Trophoblast cell (in vitro differentiated cells and primary cell): ENCODE results near the gene CCDC102A. TPM values are rescaled to one million over a fixed set of nuclear protein-coding genes. Genes with fewer than 3 reads are reported as not detected.

Experiments used
- DNase-seq, 2 donors: peaks; one replicate each; pipeline ENCODE4 v3.0.0-alpha.2; 2016
- H2AFZ ChIP-seq: 2 replicates; pipeline ENCODE4 v1.6.1; 2013; ENCODE audit warnings: low read length, moderate library complexity, mild to moderate bottlenecking; ENCODE audit not compliant: insufficient read depth, poor library complexity
- H2AK5ac ChIP-seq: 2 replicates; pipeline ENCODE4 v1.6.1; 2013; ENCODE audit warnings: mild to moderate bottlenecking, low read length
- H2BK120ac ChIP-seq: 2 replicates; pipeline ENCODE4 v1.6.1; 2013; ENCODE audit warnings: low read length, mild to moderate bottlenecking, moderate library complexity; ENCODE audit not compliant: insufficient read depth, poor library complexity
- H2BK12ac ChIP-seq: 2 replicates; pipeline ENCODE4 v1.6.1; 2013; ENCODE audit warnings: mild to moderate bottlenecking, low read length, moderate library complexity
- H2BK5ac ChIP-seq: 2 replicates; pipeline ENCODE4 v1.6.1; 2013; ENCODE audit warnings: low read length, low read depth, moderate library complexity, mild to moderate bottlenecking; ENCODE audit not compliant: poor library complexity
- H3K14ac ChIP-seq: 2 replicates; pipeline ENCODE4 v1.6.1; 2013; ENCODE audit warnings: mild to moderate bottlenecking, low read length
- H3K18ac ChIP-seq: 2 replicates; pipeline ENCODE4 v1.6.1; 2013; ENCODE audit warnings: mild to moderate bottlenecking, low read length
- H3K23ac ChIP-seq: 2 replicates; pipeline ENCODE4 v1.6.1; 2013; ENCODE audit warnings: low read length
- H3K27ac ChIP-seq: 2 replicates; pipeline ENCODE4 v1.5.1; 2013; ENCODE audit warnings: low read depth, mild to moderate bottlenecking, inconsistent platforms, low read length, moderate library complexity
- H3K27me3 ChIP-seq: 2 replicates; pipeline ENCODE4 v1.6.1; 2013; ENCODE audit warnings: inconsistent platforms, mild to moderate bottlenecking, low read length, moderate library complexity; ENCODE audit not compliant: insufficient read depth
- H3K36me3 ChIP-seq, 2 experiments: 1 replicate in 1 of 2; 2 replicates in 1 of 2; pipeline ENCODE4 v1.6.1; 2013; ENCODE audit warnings: low read length in 2 of 2, mild to moderate bottlenecking in 2 of 2, moderate library complexity in 1 of 2; ENCODE audit not compliant: insufficient read depth in 2 of 2, control insufficient read depth in 1 of 2
- H3K4ac ChIP-seq: 2 replicates; pipeline ENCODE4 v1.6.1; 2013; ENCODE audit warnings: low read depth, mild to moderate bottlenecking, low read length, moderate library complexity
- H3K4me1 ChIP-seq, 2 experiments: 1 replicate in 1 of 2; 2 replicates in 1 of 2; pipeline ENCODE4 v1.6.1; 2013; ENCODE audit warnings: low read length in 2 of 2, mild to moderate bottlenecking in 2 of 2, moderate library complexity in 1 of 2; ENCODE audit not compliant: insufficient read depth in 2 of 2, control insufficient read depth in 1 of 2
- H3K4me2 ChIP-seq: 2 replicates; pipeline ENCODE4 v1.6.1; 2013; ENCODE audit warnings: inconsistent platforms, mild to moderate bottlenecking, low read length, moderate library complexity
- H3K4me3 ChIP-seq: 2 replicates; pipeline ENCODE4 v1.5.1; 2013; ENCODE audit warnings: mild to moderate bottlenecking, low read depth, low read length, inconsistent platforms
- H3K79me1 ChIP-seq: one replicate; pipeline ENCODE4 v1.6.1; 2013; ENCODE audit warnings: low read length
- H3K79me2 ChIP-seq: 2 replicates; pipeline ENCODE4 v1.6.1; 2013; ENCODE audit warnings: low read length, mild to moderate bottlenecking; ENCODE audit not compliant: control insufficient read depth, insufficient read depth, poor library complexity
- H3K9ac ChIP-seq: 2 replicates; pipeline ENCODE4 v1.6.1; 2013; ENCODE audit warnings: mild to moderate bottlenecking, low read length
- H3K9me3 ChIP-seq: 2 replicates; pipeline ENCODE4 v1.6.1; 2013; ENCODE audit warnings: low read depth, mild to moderate bottlenecking, control low read depth, inconsistent platforms, low read length; ENCODE audit not compliant: insufficient read depth
- H4K12ac ChIP-seq: 2 replicates; pipeline ENCODE4 v1.6.1; 2013; ENCODE audit warnings: low read depth, mild to moderate bottlenecking, low read length, moderate library complexity
- H4K8ac ChIP-seq: 2 replicates; pipeline ENCODE4 v1.6.1; 2013; ENCODE audit warnings: low read depth, mild to moderate bottlenecking, low read length, moderate library complexity
- H4K91ac ChIP-seq: one replicate; pipeline ENCODE4 v1.6.1; 2013; ENCODE audit warnings: low read depth, mild to moderate bottlenecking, low read length, moderate library complexity
- WGBS: extraction: QIAGEN DNeasy Blood & Tissue Kit; methylation state at CpG from one replicate; pipeline ENCODE4 v1.1.7; 2013; ENCODE audit warnings: missing lambda C conversion rate; ENCODE audit not compliant: insufficient read length, insufficient coverage; ENCODE audit errors: extremely low coverage; 5-methylcytosine and 5-hydroxymethylcytosine counted together
- polyA plus RNA-seq: library from polyadenylated mRNA; stranded (reverse); fragments of 200-250 nt; gene quantifications from 2 replicates; pipeline ENCODE4 v1.2.3, GENCODE V29; 2013

Gene CCDC102A
- polyA plus RNA-seq = 7.7 and 8.5 TPM in 2 replicates

DNA sequence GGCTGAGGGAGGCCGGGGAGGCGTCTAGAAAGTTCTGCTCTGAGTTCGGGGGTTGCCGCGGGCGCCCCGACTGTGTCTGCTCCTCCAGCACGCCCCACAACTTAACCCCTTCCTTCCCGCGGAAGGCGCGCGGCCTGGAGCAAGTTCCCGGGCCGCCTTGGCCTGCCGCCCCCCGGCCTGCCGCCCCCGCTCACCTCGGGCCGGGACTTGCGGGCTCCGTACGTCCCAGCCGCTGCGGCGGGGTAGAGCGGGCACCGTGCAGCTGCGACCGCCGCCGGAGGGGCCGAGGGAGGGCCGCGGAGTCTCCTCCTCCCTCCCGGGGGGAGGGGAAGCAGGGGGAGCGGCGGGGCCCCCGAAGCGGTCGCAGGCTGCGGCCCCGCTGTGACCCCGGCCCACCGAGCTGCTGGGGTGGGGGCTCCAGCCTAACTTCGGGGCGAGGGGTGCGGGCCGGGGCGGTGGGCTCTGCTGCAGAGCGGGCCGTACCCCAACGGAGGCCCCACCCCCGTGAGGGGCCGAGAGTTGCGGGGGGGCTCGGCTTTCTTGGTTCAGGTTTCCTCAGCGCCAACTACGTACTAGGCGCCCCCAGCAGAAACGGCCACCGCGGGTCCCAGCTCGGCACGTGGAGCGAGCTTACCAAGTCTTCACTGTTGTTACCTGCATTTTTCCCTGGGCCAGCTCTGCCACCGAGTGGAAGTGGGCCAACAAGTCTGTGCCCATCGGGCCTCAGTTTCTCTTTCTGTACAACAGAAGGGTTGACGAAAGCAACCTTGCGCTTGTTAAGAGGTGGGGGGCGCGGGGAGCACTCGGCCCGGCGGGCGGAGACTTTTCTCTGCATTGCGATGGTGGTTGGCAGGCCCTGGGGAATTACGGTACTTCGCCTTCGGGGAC is at the start of gene CCDC102A:
Gene CCDC102A, minus strand, starts transcription at position 266 of the 888 bp plus-strand sequence. CDS start 7,394 bp downstream, outside the sequence.
- Histone ChIP-seq H3K14ac (peak within 1 kb of the TSS; percentile 97), H2BK120ac (peak within 1 kb of the TSS; percentile 94), H3K4ac (peak within 1 kb of the TSS; percentile 28), H2AFZ (peak within 1 kb of the TSS; percentile 84), H3K36me3 (peaks cover 3 to 4% of the 10 kb centered on the region in 2 experiments), H4K12ac (peak within 1 kb of the TSS; percentile 90), H3K79me2 (peaks cover 5% of the 10 kb centered on the region), H3K4me3 (peak within 1 kb of the TSS; percentile 90), H3K4me2 (peak within 1 kb of the TSS; percentile 84), H2BK12ac (peak within 1 kb of the TSS; percentile 84), H3K23ac (no peak within 1 kb of the TSS), H3K79me1 (peaks cover 13% of the 10 kb centered on the region), H3K27me3 (no peaks in the 10 kb centered on the region), H2BK5ac (peak within 1 kb of the TSS; percentile 94), H3K18ac (peak within 1 kb of the TSS; percentile 97), H3K9ac (peak within 1 kb of the TSS; percentile 80), H3K4me1 (peaks cover 33 to 39% of the 10 kb centered on the region in 2 experiments), H4K91ac (peak within 1 kb of the TSS; percentile 97), H3K27ac (peak within 1 kb of the TSS; percentile 84), H3K9me3 (peaks cover 2% of the 10 kb centered on the region), H4K8ac (peak within 1 kb of the TSS; percentile 93), H2AK5ac (peak within 1 kb of the TSS; percentile 87)
- peak in 1 of 2 donors; percentile 25 for DNase-seq
- no CpG with 5 or more reads among the region's 81 CpGs for WGBS

DNA sequence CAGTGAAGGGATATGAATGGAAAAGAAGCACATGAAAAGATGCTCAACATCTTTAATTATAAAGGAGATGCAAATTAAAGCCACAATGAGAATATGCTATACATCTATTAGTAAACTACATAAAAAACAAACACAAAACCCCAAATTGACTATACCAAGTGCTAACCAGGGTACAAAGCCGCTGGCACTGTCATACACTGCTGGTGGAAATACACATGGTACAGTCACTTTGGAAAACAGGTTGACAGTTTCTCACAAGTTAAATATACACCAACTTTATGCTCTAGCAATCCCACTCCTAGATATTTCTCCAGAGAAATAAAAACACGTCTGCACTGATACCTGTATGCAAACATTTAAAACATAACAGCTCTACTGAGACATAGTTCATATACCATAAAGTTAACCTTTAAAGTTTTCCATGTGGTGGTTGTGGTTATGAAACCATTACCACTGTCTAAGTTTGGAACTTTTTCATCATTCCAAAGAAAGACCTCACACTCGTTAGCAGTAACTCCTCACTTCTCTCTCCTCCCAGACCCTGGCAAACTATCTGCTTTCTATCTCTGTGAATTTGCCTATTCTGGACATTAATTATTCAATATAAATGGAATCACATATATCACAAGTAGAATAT is 48.8 kb upstream of the CCDC102A start:
- Histone ChIP-seq H4K12ac (no peak overlapping the region), H3K4me2 (no peak overlapping the region), H3K14ac (no peak overlapping the region), H2BK12ac (no peak overlapping the region), H3K9ac (no peak overlapping the region), H3K9me3 (no peaks in the 10 kb centered on the region), H4K8ac (no peak overlapping the region), H3K79me1 (no peaks in the 10 kb centered on the region), H2BK5ac (no peak overlapping the region), H3K4me1 (no peaks in the 10 kb centered on the region), H3K27ac (no peak overlapping the region), H3K18ac (no peak overlapping the region), H3K4me3 (no peak overlapping the region), H2AK5ac (no peak overlapping the region), H3K36me3 (no peaks in the 10 kb centered on the region), H3K27me3 (no peaks in the 10 kb centered on the region), H3K4ac (no peak overlapping the region), H3K23ac (no peak overlapping the region), H2BK120ac (no peak overlapping the region), H4K91ac (no peak overlapping the region), H3K79me2 (no peaks in the 10 kb centered on the region), H2AFZ (no peak overlapping the region)
- WGBS = no CpG with 5 or more reads among the region's 3 CpGs
- no peak for DNase-seq

DNA sequence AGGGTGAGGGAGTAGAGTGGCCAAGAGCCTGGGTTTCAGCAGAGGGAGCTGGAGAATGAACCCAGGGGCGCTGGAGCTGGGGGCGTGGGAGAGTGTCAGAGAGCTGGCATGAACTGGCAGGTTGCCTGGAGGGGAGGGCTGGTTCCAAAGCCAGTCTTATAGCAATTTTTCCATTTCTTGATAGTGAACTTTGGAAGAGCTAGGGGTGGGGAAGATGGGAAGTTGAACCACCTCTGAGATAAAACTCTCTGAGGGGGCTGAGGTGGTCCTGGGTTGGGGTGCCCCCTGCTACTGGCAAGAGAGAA is 42.9 kb upstream of the CCDC102A start:
- Histone ChIP-seq H4K8ac (no peak overlapping the region), H3K9ac (no peak overlapping the region), H3K18ac (no peak overlapping the region), H2AK5ac (no peak overlapping the region), H3K4me2 (no peak overlapping the region), H3K23ac (no peak overlapping the region), H4K12ac (no peak overlapping the region), H3K14ac (no peak overlapping the region), H2BK5ac (no peak overlapping the region), H3K27ac (no peak overlapping the region), H3K4me3 (no peak overlapping the region), H3K79me1 (peaks cover 1% of the 10 kb centered on the region), H3K4ac (no peak overlapping the region), H3K79me2 (no peaks in the 10 kb centered on the region), H4K91ac (no peak overlapping the region), H3K36me3 (no peaks in the 10 kb centered on the region), H2BK120ac (no peak overlapping the region), H3K4me1 (peaks cover 0 to 4% of the 10 kb centered on the region in 2 experiments), H3K9me3 (no peaks in the 10 kb centered on the region), H2AFZ (no peak overlapping the region), H3K27me3 (no peaks in the 10 kb centered on the region), H2BK12ac (no peak overlapping the region)
- WGBS = no CpG with 5 or more reads among the region's 2 CpGs
- no peak for DNase-seq

DNA sequence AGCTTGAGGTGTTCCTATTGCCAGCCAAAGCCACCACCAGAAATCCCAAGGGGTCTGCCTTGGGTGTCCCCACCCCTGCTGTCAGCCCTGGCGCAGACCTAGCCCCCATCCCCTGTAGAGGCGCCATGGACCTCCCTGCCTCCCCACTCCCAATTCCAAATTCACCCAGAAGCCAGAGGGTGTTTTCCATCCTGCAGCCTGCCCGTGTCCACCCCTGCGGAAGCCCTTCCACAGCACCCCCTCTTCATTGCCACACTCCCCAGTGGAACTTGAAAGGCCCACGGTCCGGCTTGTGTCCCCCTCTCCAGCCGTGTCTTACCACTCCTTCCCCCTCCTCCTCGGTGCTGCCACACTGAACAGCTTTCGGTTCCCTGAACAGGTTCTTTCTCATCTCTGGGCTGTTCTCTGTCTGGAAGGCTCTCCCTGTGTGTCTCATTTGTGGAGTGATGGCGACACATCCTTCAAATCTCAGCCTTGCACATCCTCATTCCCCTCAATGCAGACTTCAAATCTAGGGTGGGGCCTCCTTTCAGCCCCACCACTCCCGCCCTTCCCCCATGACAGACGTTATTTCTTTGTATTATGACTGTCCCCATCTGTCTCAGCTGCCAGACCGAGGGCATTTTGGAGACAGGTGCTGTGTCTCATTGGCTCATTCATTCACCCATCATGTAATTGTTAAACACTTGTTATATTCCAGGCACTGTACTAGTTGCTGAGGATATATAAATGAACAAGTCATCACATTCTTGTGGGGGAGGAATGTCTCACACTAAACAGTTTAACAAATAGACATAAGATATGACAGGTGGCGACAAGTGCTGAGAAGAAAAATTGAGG is 42.4 kb upstream of the CCDC102A start:
- DNase-seq = no peak
- H3K23ac ChIP-seq = no peak overlapping the region
- H3K79me2 ChIP-seq = no peaks in the 10 kb centered on the region
- no peak overlapping the region for H3K4me2 ChIP-seq
- no peak overlapping the region for H4K8ac ChIP-seq
- no peak overlapping the region for H3K4ac ChIP-seq
- no peaks in the 10 kb centered on the region for H3K27me3 ChIP-seq
- H3K9ac ChIP-seq = no peak overlapping the region
- whole genome bisulfite sequencing = no CpG with 5 or more reads among the region's 14 CpGs
- no peak overlapping the region for H2AFZ ChIP-seq
- no peak overlapping the region for H3K14ac ChIP-seq
- H3K18ac ChIP-seq = no peak overlapping the region
- no peak overlapping the region for H2BK120ac ChIP-seq
- H4K12ac ChIP-seq = no peak overlapping the region
- peaks cover 0 to 4% of the 10 kb centered on the region in 2 experiments for H3K4me1 ChIP-seq
- no peak overlapping the region for H3K4me3 ChIP-seq
- H4K91ac ChIP-seq = no peak overlapping the region
- no peaks in the 10 kb centered on the region for H3K36me3 ChIP-seq
- H2BK5ac ChIP-seq = no peak overlapping the region
- H3K27ac ChIP-seq = no peak overlapping the region
- H2BK12ac ChIP-seq = no peak overlapping the region
- H2AK5ac ChIP-seq = no peak overlapping the region
- H3K9me3 ChIP-seq = no peaks in the 10 kb centered on the region
- peaks cover 1% of the 10 kb centered on the region for H3K79me1 ChIP-seq
